ENCODE results near the gene QRICH1. TPM values are rescaled to one million over a fixed set of nuclear protein-coding genes. Genes with fewer than 3 reads are reported as not detected.
A peak's percentile ranks its signal among the peaks of the same experiment; 100 is the strongest.

QRICH1 gene
- total RNA-seq, 1 donor from 2014 or later = 136 TPM

- peak overlapping the region; percentile 83 for H3K4me3 Mint-ChIP-seq (ENCODE audit: unreplicated experiment)
Measured at GRCh38 chr3:49122451-49122850, 28.6 kb upstream of the QRICH1 start.

DNA sequence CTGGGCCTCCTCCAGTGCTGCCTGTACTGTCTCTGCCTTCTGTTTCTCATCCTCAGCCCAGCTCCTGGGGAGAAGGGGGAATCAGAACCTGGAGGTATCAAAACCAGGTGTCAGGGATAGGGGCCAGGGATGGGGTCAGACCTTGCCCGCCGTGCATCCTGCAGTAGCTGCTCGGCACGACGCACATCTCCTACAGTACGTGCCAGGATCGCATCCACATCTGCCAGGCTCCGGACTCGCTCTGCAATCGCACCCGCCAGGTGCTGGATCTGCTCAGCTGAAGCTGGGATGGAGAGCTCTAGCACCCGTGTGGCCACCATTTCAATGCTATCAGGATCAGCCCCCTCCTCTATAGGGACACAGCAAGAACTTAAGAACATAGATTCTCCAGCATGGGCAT lies 28.2 kb upstream of the QRICH1 start:
- no peak for DNase-seq (ENCODE audit: low spot score)
- H3K4me1 Mint-ChIP-seq (ENCODE audit: unreplicated experiment) = peaks cover 5% of the 10 kb centered on the region
- H3K36me3 Mint-ChIP-seq (ENCODE audit: low read depth, unreplicated experiment) = peaks cover 30% of the 10 kb centered on the region
- H3K27me3 Mint-ChIP-seq (ENCODE audit: unreplicated experiment) = peaks cover 5% of the 10 kb centered on the region
- H3K4me3 Mint-ChIP-seq (ENCODE audit: unreplicated experiment) = peak overlapping the region; percentile 83
- H3K27ac Mint-ChIP-seq (ENCODE audit: unreplicated experiment) = peak overlapping the region; percentile 75
- no peak for TF ChIP-seq CTCF (IDR thresholded peaks at IDR 0.05; ENCODE audit: unreplicated experiment)
- H3K9me3 Mint-ChIP-seq (ENCODE audit: unreplicated experiment) = no peaks in the 10 kb centered on the region

More at GRCh38 chr3:49122451-49122850, 28.6 kb upstream of the QRICH1 start:
- DNase-seq (ENCODE audit: low spot score) = no peak
- peaks cover 5% of the 10 kb centered on the region for H3K4me1 Mint-ChIP-seq (ENCODE audit: unreplicated experiment)
- TF ChIP-seq CTCF (IDR thresholded peaks at IDR 0.05; ENCODE audit: unreplicated experiment) = no peak
- H3K27ac Mint-ChIP-seq (ENCODE audit: unreplicated experiment) = peak overlapping the region; percentile 75
- H3K9me3 Mint-ChIP-seq (ENCODE audit: unreplicated experiment) = no peaks in the 10 kb centered on the region
- H3K27me3 Mint-ChIP-seq (ENCODE audit: unreplicated experiment) = peaks cover 5% of the 10 kb centered on the region
- H3K36me3 Mint-ChIP-seq (ENCODE audit: low read depth, unreplicated experiment) = peaks cover 28% of the 10 kb centered on the region

DNA sequence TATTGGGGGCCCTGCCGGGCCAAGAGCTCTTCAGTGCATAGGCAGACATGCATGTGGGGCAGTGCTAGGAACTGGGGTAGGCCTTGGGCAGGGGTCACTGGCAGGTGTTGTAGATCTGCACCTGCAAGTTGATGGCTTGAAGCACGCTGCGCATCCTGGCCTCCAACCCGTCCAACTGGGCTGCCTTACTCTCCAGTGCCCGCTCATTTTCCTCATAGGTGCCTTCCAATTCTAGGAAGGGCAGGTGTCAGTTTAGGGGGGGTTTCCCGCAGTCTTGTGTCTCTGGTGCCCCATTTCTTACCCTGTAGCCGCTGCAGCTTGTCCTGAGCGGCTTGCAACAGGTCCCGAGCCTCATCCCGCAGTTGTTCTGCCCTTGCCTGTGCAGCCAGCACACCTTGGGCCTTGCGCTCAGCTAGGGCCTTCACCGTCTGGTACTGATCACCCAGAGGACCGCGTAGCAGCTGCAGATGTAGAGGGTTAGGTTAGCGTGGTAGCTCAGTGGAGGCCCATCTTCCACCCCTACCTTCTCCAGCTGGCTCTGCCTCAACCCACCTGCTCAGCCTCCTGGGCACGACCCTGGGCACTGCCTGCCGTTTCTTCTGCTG lies 27.4 kb upstream of the QRICH1 start:
- H3K9me3 Mint-ChIP-seq (ENCODE audit: unreplicated experiment) = no peaks in the 10 kb centered on the region
- peaks cover 5% of the 10 kb centered on the region for H3K27me3 Mint-ChIP-seq (ENCODE audit: unreplicated experiment)
- H3K4me3 Mint-ChIP-seq (ENCODE audit: unreplicated experiment) = peak overlapping the region; percentile 83
- no peak overlapping the region for H3K27ac Mint-ChIP-seq (ENCODE audit: unreplicated experiment)
- peaks cover 29% of the 10 kb centered on the region for H3K36me3 Mint-ChIP-seq (ENCODE audit: low read depth, unreplicated experiment)
- TF ChIP-seq CTCF (IDR thresholded peaks at IDR 0.05; ENCODE audit: unreplicated experiment) = no peak
- peaks cover 5% of the 10 kb centered on the region for H3K4me1 Mint-ChIP-seq (ENCODE audit: unreplicated experiment)
- DNase-seq (ENCODE audit: low spot score) = no peak

GRCh38 chr3:49120438-49121131 lies 26.7 kb upstream of the QRICH1 start, which contains the start of gene USP19:
Gene USP19, minus strand, starts transcription at chr3:49120823. Its CDS starts 1,678 bp downstream, at chr3:49119145.
- peak; percentile 88 for DNase-seq (ENCODE audit: low spot score)
- H3K4me1 Mint-ChIP-seq (ENCODE audit: unreplicated experiment) = peaks cover 5% of the 10 kb centered on the region
- H3K4me3 Mint-ChIP-seq (ENCODE audit: unreplicated experiment) = peak within 1 kb of the TSS; percentile 93
- H3K36me3 Mint-ChIP-seq (ENCODE audit: low read depth, unreplicated experiment) = peaks cover 27% of the 10 kb centered on the region
- peak within 1 kb of the TSS; percentile 92 for H3K27ac Mint-ChIP-seq (ENCODE audit: unreplicated experiment)
- H3K27me3 Mint-ChIP-seq (ENCODE audit: unreplicated experiment) = peaks cover 5% of the 10 kb centered on the region
- H3K9me3 Mint-ChIP-seq (ENCODE audit: unreplicated experiment) = no peaks in the 10 kb centered on the region
- no peak for TF ChIP-seq CTCF (IDR thresholded peaks at IDR 0.05; ENCODE audit: unreplicated experiment)

GRCh38 chr3:49120096-49120437 lies 26.2 kb upstream of the QRICH1 start:
- no peak for DNase-seq (ENCODE audit: low spot score)

More at GRCh38 chr3:49120096-49120437, 26.2 kb upstream of the QRICH1 start:
- Mint-ChIP-seq H3K27ac (ENCODE audit: unreplicated experiment) (peak overlapping the region; percentile 92), H3K4me3 (ENCODE audit: unreplicated experiment) (peak overlapping the region; percentile 93), H3K27me3 (ENCODE audit: unreplicated experiment) (peaks cover 3% of the 10 kb centered on the region), H3K4me1 (ENCODE audit: unreplicated experiment) (peaks cover 5% of the 10 kb centered on the region), H3K36me3 (ENCODE audit: low read depth, unreplicated experiment) (peaks cover 27% of the 10 kb centered on the region), H3K9me3 (ENCODE audit: unreplicated experiment) (no peaks in the 10 kb centered on the region)
- TF ChIP-seq CTCF (IDR thresholded peaks at IDR 0.05; ENCODE audit: unreplicated experiment) = no peak
